CD4-positive, alpha-beta T cell (primary cell): ENCODE results near the gene NRXN3. TPM values are rescaled to one million over a fixed set of nuclear protein-coding genes. Genes with fewer than 3 reads are reported as not detected.

Experiments
- ATAC-seq: fragments of 200-7000 bp; cut with Tn5 transposase; one replicate; pipeline ENCODE4 v1.10.0; 2022; ENCODE audit warnings: mild to moderate bottlenecking; ENCODE audit not compliant: poor library complexity
- CTCF ChIA-PET: fragments of 350-600 bp; sonication (Branson Sonifier 250); formaldehyde crosslinking; loops from one replicate; lab custom pipeline; 2021; ENCODE audit warnings: antibody characterized with exemption, inconsistent platforms; lab: Charles Lee
- POLR2A ChIA-PET: fragments of 350-600 bp; sonication (Branson Sonifier 250); formaldehyde crosslinking; loops from one replicate; lab custom pipeline; 2021; ENCODE audit warnings: antibody characterized with exemption, inconsistent platforms; lab: Charles Lee
- DNase-seq, 14 experiments: peaks; one replicate each; pipeline ENCODE4 v3.0.0-alpha.2; 2013 to 2020; ENCODE audit warnings: mixed read lengths in 2 of 14
- H3K27ac ChIP-seq, 2 donors: one replicate each; pipeline versions ENCODE4 v1.5.1 to v1.7.0; 2013; ENCODE audit warnings: low read length in 2 of 2, low read depth in 1 of 2, mild to moderate bottlenecking in 1 of 2
- H3K27me3 ChIP-seq, 2 experiments: 1 replicate in 1 of 2; 2 replicates in 1 of 2; pipeline versions ENCODE4 v1.6.1 to v1.7.0; 2013; ENCODE audit warnings: low read length in 2 of 2, control low read depth in 1 of 2, mild to moderate bottlenecking in 1 of 2, moderate library complexity in 1 of 2; ENCODE audit not compliant: insufficient read depth in 2 of 2, control insufficient read depth in 1 of 2
- H3K36me3 ChIP-seq: one replicate; pipeline ENCODE4 v1.6.1; 2013; ENCODE audit warnings: low read length, control low read depth; ENCODE audit not compliant: insufficient read depth
- H3K4me1 ChIP-seq: one replicate; pipeline ENCODE4 v1.6.1; 2013; ENCODE audit warnings: low read length, control low read depth; ENCODE audit not compliant: insufficient read depth
- H3K4me3 ChIP-seq: one replicate; pipeline ENCODE4 v1.5.1; 2013; ENCODE audit warnings: mild to moderate bottlenecking, low read length, moderate library complexity
- H3K9me3 ChIP-seq, 2 experiments: 1 replicate in 1 of 2; 2 replicates in 1 of 2; pipeline versions ENCODE4 v1.6.1 to v1.7.0; 2013; ENCODE audit warnings: low read length in 2 of 2, mild to moderate bottlenecking in 2 of 2, control low read depth in 1 of 2, moderate library complexity in 1 of 2; ENCODE audit not compliant: control insufficient read depth in 1 of 2, insufficient read depth in 1 of 2
- H3K27ac Mint-ChIP-seq: one replicate; pipeline ENCODE4 v1.8.0; 2020; ENCODE audit warnings: mixed read lengths
- H3K27me3 Mint-ChIP-seq: one replicate; pipeline ENCODE4 v1.8.0; 2021; ENCODE audit warnings: mixed read lengths
- H3K36me3 Mint-ChIP-seq: one replicate; pipeline ENCODE4 v1.8.0; 2021; ENCODE audit warnings: low read depth, mixed read lengths
- H3K4me1 Mint-ChIP-seq: one replicate; pipeline ENCODE4 v1.8.0; 2021; ENCODE audit warnings: low read depth, mixed read lengths
- H3K4me3 Mint-ChIP-seq: one replicate; pipeline ENCODE4 v1.8.0; 2020; ENCODE audit warnings: mild to moderate bottlenecking, mixed read lengths
- H3K9me3 Mint-ChIP-seq: one replicate; pipeline ENCODE4 v1.8.0; 2020; ENCODE audit warnings: mixed read lengths
- CTCF ChIP-seq: fragments of 200-600 bp; IDR thresholded peaks from one replicate; pipeline ENCODE4 v1.8.0; 2022; ENCODE audit warnings: antibody characterized with exemption, mild to moderate bottlenecking
- intact Hi-C, 2 experiments: fragments of 100-400 bp; cut with DNase I in 1 of 2; cut with micrococcal nuclease in 1 of 2; formaldehyde crosslinking; loops; one replicate each; pipeline versions ENCODE4 v1.15.1 to v1.9.0; 2023 to 2025; cut with DNase I, micrococcal nuclease
- total RNA-seq, 174 experiments: library from RNA in 2 of 174; stranded (reverse) in 2 of 174; gene quantifications; one replicate each; pipeline ENCODE4 v1.2.3 and lab custom pipeline; 2021 to 2026

The NRXN3 gene
- total RNA-seq, 2 experiments from 2014 or later, result not detected

- no peak for TF ChIP-seq CTCF
Measured at GRCh38 chr14:79862045-79862444, 1691.9 kb downstream of the NRXN3 start.

GRCh38 chr14:79871136-79871535, 1701.0 kb downstream of the NRXN3 start:
- Histone ChIP-seq H3K27ac (no peak overlapping the region), H3K9me3 (no peaks in the 10 kb centered on the region), H3K27me3 (no peaks in the 10 kb centered on the region), H3K36me3 (no peaks in the 10 kb centered on the region), H3K4me3 (no peak overlapping the region), H3K4me1 (no peaks in the 10 kb centered on the region)
- no peak overlapping the region for H3K4me3 Mint-ChIP-seq
- POLR2A ChIA-PET, result no interaction called here
- no peak for ATAC-seq
- CTCF ChIA-PET, result no interaction called here
- H3K27me3 Mint-ChIP-seq, result no peaks in the 10 kb centered on the region
- no peaks in the 10 kb centered on the region for H3K4me1 Mint-ChIP-seq
- no peaks in the 10 kb centered on the region for H3K36me3 Mint-ChIP-seq
- H3K9me3 Mint-ChIP-seq, result peaks cover 9% of the 10 kb centered on the region
- no peak for TF ChIP-seq CTCF
- no peak overlapping the region for H3K27ac Mint-ChIP-seq
- no peak for DNase-seq
- intact Hi-C loops, result no loop called here

More at GRCh38 chr14:79862045-79862444, 1691.9 kb downstream of the NRXN3 start:
- H3K27me3 ChIP-seq, result no peaks in the 10 kb centered on the region
- H3K36me3 Mint-ChIP-seq, result no peaks in the 10 kb centered on the region
- no peak for ATAC-seq
- CTCF ChIA-PET, result no interaction called here
- no peaks in the 10 kb centered on the region for H3K4me1 ChIP-seq
- intact Hi-C loops, result no loop called here
- no peak overlapping the region for H3K27ac Mint-ChIP-seq
- H3K4me3 ChIP-seq, result no peak overlapping the region
- no peaks in the 10 kb centered on the region for H3K27me3 Mint-ChIP-seq
- H3K4me3 Mint-ChIP-seq, result no peak overlapping the region
- DNase-seq, result no peak
- no peaks in the 10 kb centered on the region for H3K4me1 Mint-ChIP-seq
- POLR2A ChIA-PET, result no interaction called here
- H3K9me3 ChIP-seq, result peaks cover 0 to 11% of the 10 kb centered on the region in 2 experiments
- no peak overlapping the region for H3K27ac ChIP-seq
- H3K36me3 ChIP-seq, result no peaks in the 10 kb centered on the region
- no peaks in the 10 kb centered on the region for H3K9me3 Mint-ChIP-seq

- Histone ChIP-seq H3K9me3 (no peaks in the 10 kb centered on the region), H3K27ac (no peak overlapping the region), H3K4me1 (no peaks in the 10 kb centered on the region), H3K27me3 (no peaks in the 10 kb centered on the region), H3K4me3 (no peak overlapping the region), H3K36me3 (no peaks in the 10 kb centered on the region)
- DNase-seq, result no peak
- intact Hi-C loops, result no loop called here
- no peak overlapping the region for H3K27ac Mint-ChIP-seq
- TF ChIP-seq CTCF, result no peak
- no peaks in the 10 kb centered on the region for H3K27me3 Mint-ChIP-seq
- no peak overlapping the region for H3K4me3 Mint-ChIP-seq
- no peak for ATAC-seq
- no peaks in the 10 kb centered on the region for H3K4me1 Mint-ChIP-seq
- POLR2A ChIA-PET, result no interaction called here
- H3K36me3 Mint-ChIP-seq, result no peaks in the 10 kb centered on the region
- CTCF ChIA-PET, result no interaction called here
- H3K9me3 Mint-ChIP-seq, result peaks cover 7% of the 10 kb centered on the region
Measured at GRCh38 chr14:79878229-79878628, 1708.1 kb downstream of the NRXN3 start.
